A172 (cell line): ENCODE results near the gene USP7. TPM values are rescaled to one million over a fixed set of nuclear protein-coding genes. Genes with fewer than 3 reads are reported as not detected.
"Not testable (repeated sequence)": the region's sequence is repeated elsewhere in the genome, so short reads cannot be mapped to it uniquely, and the experiment has no call there.

Experiments used
- DNase-seq: peaks from one replicate; pipeline ENCODE4 v3.0.0-alpha.2; 2015; ENCODE audit warnings: low spot score
- total RNA-seq: library from RNA; depleted of rRNA; stranded (reverse); fragments of >200 nt; shearing (Covaris generic); gene quantifications from 2 replicates; pipeline ENCODE4 v1.2.3, GENCODE V29; 2014; rRNA removed

Gene USP7
- total RNA-seq, 1 experiment from 2014 or later = 62.1 TPM

GRCh38 chr16:8846401-8846932 is 117.2 kb downstream of the USP7 start:
- no peak for DNase-seq

- DNase-seq = no peak
Measured at GRCh38 chr16:8845699-8846298, 117.9 kb downstream of the USP7 start.

GRCh38 chr16:8843296-8843695 is 120.4 kb downstream of the USP7 start:
- not testable (repeated sequence) for DNase-seq

Other genes starting within 250 kb of the USP7 start
- 5.9 and 8.0 TPM in 2 replicates for gene TMEM186, start 166.3 kb downstream of the USP7 start, total RNA-seq
- 34.7 and 43.8 TPM in 2 replicates for gene PMM2, start 166.1 kb downstream of the USP7 start, total RNA-seq
- 148 and 208 TPM in 2 replicates for gene CARHSP1, start 94.9 kb downstream of the USP7 start, total RNA-seq
- gene LITAFD, start 81.6 kb downstream of the USP7 start, total RNA-seq = not detected in 2 replicates
- 66.3 and 79.6 TPM in 2 replicates for gene HAPSTR1, start 127.7 kb upstream of the USP7 start, total RNA-seq